ENCODE measurements around the gene PLCL1. TPM values are rescaled to one million over a fixed set of nuclear protein-coding genes. Genes with fewer than 3 reads are reported as not detected.

Gene PLCL1
- total RNA-seq, 1 donor from 2014 or later: 7.7 TPM

DNA sequence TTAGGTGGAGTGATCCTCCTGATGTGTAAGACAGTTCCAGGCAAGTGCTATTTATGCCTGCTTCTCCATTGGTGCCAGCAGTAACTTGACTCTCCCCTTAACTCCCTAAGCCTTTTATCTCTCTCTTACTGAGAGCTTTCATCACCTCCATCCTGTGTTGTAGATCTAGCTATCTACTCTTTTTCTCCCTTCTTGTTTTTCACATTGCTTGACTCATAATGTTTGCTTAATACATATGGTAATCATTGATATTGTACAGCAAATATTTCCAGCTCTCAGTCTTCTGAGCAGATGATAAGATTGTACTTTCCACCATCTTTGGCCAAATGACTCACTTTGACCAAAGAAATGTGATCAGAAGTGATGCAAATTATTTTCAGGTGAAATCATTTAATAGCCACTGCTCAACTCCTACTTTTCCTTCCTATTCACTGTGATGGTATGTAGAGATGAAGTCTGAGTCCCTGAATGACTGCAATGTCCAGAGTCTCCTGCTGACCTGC lies 165.0 kb downstream of the PLCL1 start:
- TF ChIP-seq, protein P1, sequence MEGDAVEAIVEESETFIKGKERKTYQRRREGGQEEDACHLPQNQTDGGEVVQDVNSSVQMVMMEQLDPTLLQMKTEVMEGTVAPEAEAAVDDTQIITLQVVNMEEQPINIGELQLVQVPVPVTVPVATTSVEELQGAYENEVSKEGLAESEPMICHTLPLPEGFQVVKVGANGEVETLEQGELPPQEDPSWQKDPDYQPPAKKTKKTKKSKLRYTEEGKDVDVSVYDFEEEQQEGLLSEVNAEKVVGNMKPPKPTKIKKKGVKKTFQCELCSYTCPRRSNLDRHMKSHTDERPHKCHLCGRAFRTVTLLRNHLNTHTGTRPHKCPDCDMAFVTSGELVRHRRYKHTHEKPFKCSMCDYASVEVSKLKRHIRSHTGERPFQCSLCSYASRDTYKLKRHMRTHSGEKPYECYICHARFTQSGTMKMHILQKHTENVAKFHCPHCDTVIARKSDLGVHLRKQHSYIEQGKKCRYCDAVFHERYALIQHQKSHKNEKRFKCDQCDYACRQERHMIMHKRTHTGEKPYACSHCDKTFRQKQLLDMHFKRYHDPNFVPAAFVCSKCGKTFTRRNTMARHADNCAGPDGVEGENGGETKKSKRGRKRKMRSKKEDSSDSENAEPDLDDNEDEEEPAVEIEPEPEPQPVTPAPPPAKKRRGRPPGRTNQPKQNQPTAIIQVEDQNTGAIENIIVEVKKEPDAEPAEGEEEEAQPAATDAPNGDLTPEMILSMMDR (IDR thresholded peaks at IDR 0.05): no peak
- ATAC-seq: no peak
- DNase-seq: no peak
- no peak overlapping the region for H3K4me3 ChIP-seq
- no peaks in the 10 kb centered on the region for H3K9me3 ChIP-seq
- no peaks in the 10 kb centered on the region for H3K27me3 ChIP-seq
- H3K4me1 ChIP-seq: no peaks in the 10 kb centered on the region
- H3K27ac ChIP-seq: no peak overlapping the region
- intact Hi-C loops (cut with DNase I): no loop called here
- no peaks in the 10 kb centered on the region for H3K36me3 ChIP-seq

DNA sequence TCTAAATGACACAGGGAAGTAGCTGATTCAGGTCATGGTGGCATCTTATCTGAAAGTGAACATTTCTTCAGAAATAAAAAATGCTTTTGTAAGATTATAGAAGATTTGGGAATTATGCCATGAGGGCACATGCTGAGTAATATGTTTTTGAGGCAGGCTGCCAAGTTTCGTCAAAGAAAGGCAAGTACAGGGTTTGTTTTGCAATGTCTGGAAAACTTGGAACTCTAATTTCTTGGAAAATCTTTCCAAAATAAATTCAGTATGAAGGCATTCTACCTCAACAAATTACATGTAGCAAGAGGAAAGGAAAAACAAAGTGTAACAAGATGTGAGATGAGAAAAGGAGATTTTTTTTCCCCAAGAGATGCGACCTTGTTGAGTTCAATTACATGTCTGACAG lies 167.7 kb downstream of the PLCL1 start:
- Histone ChIP-seq H3K4me3 (no peak overlapping the region), H3K4me1 (no peaks in the 10 kb centered on the region), H3K36me3 (no peaks in the 10 kb centered on the region), H3K27ac (no peak overlapping the region), H3K27me3 (no peaks in the 10 kb centered on the region), H3K9me3 (no peaks in the 10 kb centered on the region)
- no peak for ATAC-seq
- TF ChIP-seq, protein P1 (IDR thresholded peaks at IDR 0.05): no peak
- intact Hi-C loops (cut with DNase I): no loop called here
- DNase-seq: no peak

DNA sequence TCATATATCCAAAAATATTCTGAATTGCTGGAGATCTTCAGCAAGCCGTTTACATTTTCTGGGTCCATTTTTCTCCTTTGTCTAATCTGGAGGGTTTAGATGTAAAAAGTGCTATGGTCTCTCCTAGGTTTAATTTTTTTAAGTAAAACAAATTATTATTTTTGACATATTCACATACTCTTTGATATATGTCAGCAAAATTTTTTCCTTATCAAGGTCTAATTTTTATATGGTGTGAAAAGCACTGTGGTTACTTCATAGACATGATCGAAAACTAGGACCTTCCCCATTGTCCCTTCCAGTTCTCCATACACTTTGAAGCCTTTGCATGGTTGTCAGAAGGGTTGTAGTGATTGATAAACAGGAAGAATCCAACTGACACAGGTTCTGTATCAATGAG lies 168.2 kb downstream of the PLCL1 start:
- intact Hi-C loops (cut with DNase I): no loop called here
- Histone ChIP-seq H3K4me1 (no peaks in the 10 kb centered on the region), H3K36me3 (no peaks in the 10 kb centered on the region), H3K9me3 (no peaks in the 10 kb centered on the region), H3K4me3 (no peak overlapping the region), H3K27ac (no peak overlapping the region), H3K27me3 (no peaks in the 10 kb centered on the region)
- DNase-seq (no peak), ATAC-seq (no peak)
- TF ChIP-seq, protein P1 (IDR thresholded peaks at IDR 0.05): no peak

DNA sequence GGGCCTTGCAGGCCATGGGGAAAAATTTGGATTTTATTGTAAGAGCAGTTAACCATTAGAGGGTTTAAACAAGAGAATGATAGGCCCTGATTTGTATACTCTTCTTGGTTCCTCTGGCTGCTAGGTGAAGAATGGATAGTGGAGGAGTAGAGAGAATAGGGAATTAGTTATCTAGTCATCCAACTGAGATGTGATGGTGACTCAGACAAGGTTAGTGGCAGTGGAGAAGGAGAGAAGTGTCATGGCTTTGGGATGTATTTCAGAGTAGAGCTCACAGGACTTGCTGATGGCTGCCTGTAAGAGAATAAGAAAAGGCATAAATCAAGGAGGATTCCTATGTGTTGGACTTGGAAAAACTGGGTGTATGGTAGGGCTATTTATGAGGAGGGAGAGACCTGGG lies 169.4 kb downstream of the PLCL1 start:
- H3K27ac ChIP-seq: no peak overlapping the region
- no peaks in the 10 kb centered on the region for H3K9me3 ChIP-seq
- H3K4me3 ChIP-seq: no peak overlapping the region
- H3K4me1 ChIP-seq: no peaks in the 10 kb centered on the region
- no peaks in the 10 kb centered on the region for H3K27me3 ChIP-seq
- H3K36me3 ChIP-seq: no peaks in the 10 kb centered on the region
- intact Hi-C loops (cut with DNase I): no loop called here
- ATAC-seq (no peak), DNase-seq (no peak)
- TF ChIP-seq, protein P1 (IDR thresholded peaks at IDR 0.05): no peak

DNA sequence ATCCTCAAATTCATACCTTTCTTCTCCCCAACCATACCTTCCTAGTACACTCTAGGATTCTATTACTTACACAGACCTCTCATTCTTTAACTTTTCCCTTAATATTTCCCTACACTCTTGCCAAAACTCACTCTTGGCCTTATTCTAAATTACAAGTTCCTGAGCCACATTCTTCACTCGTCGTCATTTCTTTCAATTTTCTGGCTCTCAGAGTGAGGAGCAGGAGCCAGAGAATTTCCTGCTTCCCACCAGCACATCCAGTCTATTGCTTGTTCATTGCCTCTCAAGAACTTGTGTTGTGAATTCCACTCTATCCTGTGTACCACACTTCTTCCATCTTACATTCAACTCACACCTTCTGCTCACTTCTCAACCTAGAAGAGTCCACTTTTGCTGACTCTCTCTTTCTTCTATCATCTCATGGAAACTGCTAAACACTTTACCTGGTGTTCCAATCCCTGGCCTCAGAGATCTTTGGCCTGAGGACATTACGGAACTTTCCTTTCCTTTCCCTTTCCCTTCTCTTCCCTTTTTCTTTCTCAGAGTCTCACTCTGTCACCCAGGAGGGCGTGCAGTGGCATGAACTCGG lies 171.6 kb downstream of the PLCL1 start:
- TF ChIP-seq, protein P1 (IDR thresholded peaks at IDR 0.05): no peak
- H3K27me3 ChIP-seq: no peaks in the 10 kb centered on the region
- no peaks in the 10 kb centered on the region for H3K36me3 ChIP-seq
- intact Hi-C loops (cut with DNase I): no loop called here
- no peak for ATAC-seq
- H3K9me3 ChIP-seq: no peaks in the 10 kb centered on the region
- no peak for DNase-seq
- no peaks in the 10 kb centered on the region for H3K4me1 ChIP-seq
- H3K27ac ChIP-seq: no peak overlapping the region
- no peak overlapping the region for H3K4me3 ChIP-seq

DNA sequence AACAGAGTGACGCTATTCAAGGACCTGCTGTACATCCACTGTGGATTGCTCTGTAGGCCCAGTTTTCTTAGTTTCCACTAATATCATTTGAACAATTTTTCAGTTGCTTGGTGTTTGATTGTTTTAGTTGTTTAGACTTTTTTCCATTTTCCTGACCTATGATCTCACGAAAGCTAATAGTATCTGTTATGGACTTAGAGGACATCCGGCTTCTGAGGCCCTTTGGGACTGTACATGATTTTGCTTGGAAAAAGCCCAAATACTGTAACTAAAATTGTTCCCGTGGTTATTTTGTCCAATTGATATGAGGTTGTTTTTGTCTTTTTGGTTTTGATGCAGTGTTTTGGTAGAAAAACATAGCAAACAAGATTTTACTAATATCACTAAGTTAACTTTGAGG lies 174.6 kb downstream of the PLCL1 start:
- DNase-seq (no peak), ATAC-seq (no peak)
- Histone ChIP-seq H3K4me3 (no peak overlapping the region), H3K4me1 (no peaks in the 10 kb centered on the region), H3K36me3 (no peaks in the 10 kb centered on the region), H3K27ac (no peak overlapping the region), H3K27me3 (no peaks in the 10 kb centered on the region), H3K9me3 (no peaks in the 10 kb centered on the region)
- TF ChIP-seq, protein P1 (IDR thresholded peaks at IDR 0.05): no peak
- intact Hi-C loops (cut with DNase I): no loop called here

Data from upper lobe of right lung (tissue), 1 donor.